ENCODE measurements around the gene RALGPS2.
"Not testable (repeated sequence)": the region's sequence is repeated elsewhere in the genome, so short reads cannot be mapped to it uniquely, and the experiment has no call there.

The RALGPS2 gene

GRCh38 chr1:178784131-178784536 lies 59.1 kb downstream of the RALGPS2 start:
- DNase-seq = no peak

- DNase-seq = no peak
These were observed 67.3 kb downstream of the RALGPS2 start for GRCh38 chr1:178792394-178792793.

- DNase-seq = no peak
These were observed 71.0 kb downstream of the RALGPS2 start for GRCh38 chr1:178796013-178796412.

GRCh38 chr1:178797590-178797989 lies 72.5 kb downstream of the RALGPS2 start:
- DNase-seq = no peak

- no peak for DNase-seq
These were observed 73.3 kb downstream of the RALGPS2 start for GRCh38 chr1:178798232-178798861.

GRCh38 chr1:178802873-178803272 lies 77.8 kb downstream of the RALGPS2 start:
- DNase-seq = no peak

GRCh38 chr1:178806665-178807300 lies 81.7 kb downstream of the RALGPS2 start:
- no peak for DNase-seq

- no peak for DNase-seq
These were observed 83.5 kb downstream of the RALGPS2 start for GRCh38 chr1:178808529-178808928.

GRCh38 chr1:178810585-178810984 lies 85.5 kb downstream of the RALGPS2 start:
- no peak for DNase-seq

GRCh38 chr1:178818416-178818815 lies 93.4 kb downstream of the RALGPS2 start:
- no peak for DNase-seq

- no peak for DNase-seq
These were observed 94.1 kb downstream of the RALGPS2 start for GRCh38 chr1:178819123-178819522.

GRCh38 chr1:178821134-178821866 lies 96.3 kb downstream of the RALGPS2 start:
- no peak for DNase-seq

GRCh38 chr1:178825167-178825566 lies 100.1 kb downstream of the RALGPS2 start:
- no peak for DNase-seq

- DNase-seq = no peak
These were observed 119.4 kb downstream of the RALGPS2 start for GRCh38 chr1:178844436-178844835.

- DNase-seq = no peak
These were observed 121.3 kb downstream of the RALGPS2 start for GRCh38 chr1:178846306-178846705.

GRCh38 chr1:178847396-178847849 lies 122.4 kb downstream of the RALGPS2 start:
- no peak for DNase-seq

- DNase-seq = not testable (repeated sequence)
These were observed 122.9 kb downstream of the RALGPS2 start for GRCh38 chr1:178847919-178848318.

GRCh38 chr1:178849918-178850317 lies 124.9 kb downstream of the RALGPS2 start:
- DNase-seq = no peak

GRCh38 chr1:178857126-178857525 lies 132.1 kb downstream of the RALGPS2 start:
- DNase-seq = no peak

GRCh38 chr1:178862416-178862815 lies 137.4 kb downstream of the RALGPS2 start:
- DNase-seq = no peak

GRCh38 chr1:178862864-178863263 lies 137.8 kb downstream of the RALGPS2 start:
- DNase-seq = no peak

- DNase-seq = no peak
These were observed 139.3 kb downstream of the RALGPS2 start for GRCh38 chr1:178864326-178864725.

GRCh38 chr1:178867670-178868069 lies 142.6 kb downstream of the RALGPS2 start:
- no peak for DNase-seq

GRCh38 chr1:178868706-178869105 lies 143.7 kb downstream of the RALGPS2 start:
- DNase-seq = no peak
